GM12864 (cell line): ENCODE measurements around the gene DISC1.
"Not testable (repeated sequence)": the region's sequence is repeated elsewhere in the genome, so short reads cannot be mapped to it uniquely, and the experiment has no call there.

Experiments
- DNase-seq: peaks from one replicate; pipeline ENCODE4 v3.0.0-alpha.2; 2011; ENCODE audit warnings: low read depth
- H3K4me3 ChIP-seq: 2 replicates; pipeline ENCODE4 v1.5.1; 2011; ENCODE audit warnings: mild to moderate bottlenecking, low read depth, low read length, control low read depth
- TF ChIP-seq, protein P1 (sequence below): IDR thresholded peaks from 2 replicates; pipeline ENCODE4 v1.5.1; 2011; ENCODE audit warnings: low read depth, mild to moderate bottlenecking, moderate library complexity, low read length, control low read depth, inconsistent platforms; ENCODE audit errors: missing control alignments

Gene DISC1

DNA sequence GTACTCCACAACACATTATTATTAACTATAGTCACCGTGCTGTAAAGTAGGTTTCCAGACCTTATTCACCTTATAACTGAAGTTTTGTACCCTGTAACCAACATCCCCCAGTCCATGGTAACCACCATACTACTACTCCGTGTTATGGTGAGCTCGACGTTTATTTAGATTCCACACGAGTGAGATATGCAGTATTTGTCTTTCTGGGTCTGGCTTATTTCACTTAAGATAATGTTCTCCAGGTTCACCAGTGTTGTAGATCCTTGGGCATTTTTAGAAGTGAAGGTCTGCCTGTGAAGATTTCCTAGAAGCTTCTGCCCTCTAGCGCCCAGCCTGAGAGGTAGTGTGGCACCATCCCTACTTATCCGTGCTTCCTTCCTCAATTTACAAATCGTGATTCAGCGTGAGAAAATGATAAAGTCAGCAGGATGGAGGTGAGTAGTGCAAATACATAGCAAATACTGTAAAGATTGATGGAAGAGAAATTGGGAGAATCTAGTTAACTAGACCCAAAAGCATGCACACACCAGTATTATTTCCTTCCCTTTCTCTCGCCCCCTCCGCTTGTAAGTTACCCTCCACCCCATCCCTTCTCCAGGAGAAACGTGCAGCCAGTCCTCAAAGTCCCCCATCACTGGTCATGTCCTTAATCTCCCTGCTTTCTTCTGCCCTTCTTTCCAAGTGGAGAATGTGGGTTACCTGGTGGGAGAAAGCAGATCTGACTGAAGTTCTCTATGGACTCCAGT lies 36.0 kb upstream of the DISC1 start:
- TF ChIP-seq, protein P1, sequence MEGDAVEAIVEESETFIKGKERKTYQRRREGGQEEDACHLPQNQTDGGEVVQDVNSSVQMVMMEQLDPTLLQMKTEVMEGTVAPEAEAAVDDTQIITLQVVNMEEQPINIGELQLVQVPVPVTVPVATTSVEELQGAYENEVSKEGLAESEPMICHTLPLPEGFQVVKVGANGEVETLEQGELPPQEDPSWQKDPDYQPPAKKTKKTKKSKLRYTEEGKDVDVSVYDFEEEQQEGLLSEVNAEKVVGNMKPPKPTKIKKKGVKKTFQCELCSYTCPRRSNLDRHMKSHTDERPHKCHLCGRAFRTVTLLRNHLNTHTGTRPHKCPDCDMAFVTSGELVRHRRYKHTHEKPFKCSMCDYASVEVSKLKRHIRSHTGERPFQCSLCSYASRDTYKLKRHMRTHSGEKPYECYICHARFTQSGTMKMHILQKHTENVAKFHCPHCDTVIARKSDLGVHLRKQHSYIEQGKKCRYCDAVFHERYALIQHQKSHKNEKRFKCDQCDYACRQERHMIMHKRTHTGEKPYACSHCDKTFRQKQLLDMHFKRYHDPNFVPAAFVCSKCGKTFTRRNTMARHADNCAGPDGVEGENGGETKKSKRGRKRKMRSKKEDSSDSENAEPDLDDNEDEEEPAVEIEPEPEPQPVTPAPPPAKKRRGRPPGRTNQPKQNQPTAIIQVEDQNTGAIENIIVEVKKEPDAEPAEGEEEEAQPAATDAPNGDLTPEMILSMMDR, result peak; percentile 78
- DNase-seq, result no peak
- no peak overlapping the region for H3K4me3 ChIP-seq

DNA sequence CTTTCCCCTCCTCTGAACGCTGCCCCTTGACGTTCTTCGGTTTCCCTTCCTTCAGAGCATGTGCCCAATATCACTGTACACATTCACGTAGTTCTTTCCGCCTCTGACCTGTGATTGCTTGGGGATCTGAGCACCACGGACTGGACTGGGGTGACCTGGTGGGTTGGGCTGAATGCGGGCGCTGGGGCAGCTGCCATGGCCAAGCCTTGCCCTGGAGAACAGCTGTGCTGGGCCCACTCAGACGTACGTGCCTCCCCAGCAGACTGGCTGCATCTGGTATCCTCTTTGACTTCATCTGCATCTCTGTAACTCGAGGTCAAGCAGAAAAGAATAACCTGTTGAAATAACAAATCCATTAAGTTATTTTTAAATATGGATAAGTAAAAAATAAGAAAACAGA lies 35.1 kb upstream of the DISC1 start:
- H3K4me3 ChIP-seq, result no peak overlapping the region
- DNase-seq, result no peak
- TF ChIP-seq, protein P1, result no peak

DNA sequence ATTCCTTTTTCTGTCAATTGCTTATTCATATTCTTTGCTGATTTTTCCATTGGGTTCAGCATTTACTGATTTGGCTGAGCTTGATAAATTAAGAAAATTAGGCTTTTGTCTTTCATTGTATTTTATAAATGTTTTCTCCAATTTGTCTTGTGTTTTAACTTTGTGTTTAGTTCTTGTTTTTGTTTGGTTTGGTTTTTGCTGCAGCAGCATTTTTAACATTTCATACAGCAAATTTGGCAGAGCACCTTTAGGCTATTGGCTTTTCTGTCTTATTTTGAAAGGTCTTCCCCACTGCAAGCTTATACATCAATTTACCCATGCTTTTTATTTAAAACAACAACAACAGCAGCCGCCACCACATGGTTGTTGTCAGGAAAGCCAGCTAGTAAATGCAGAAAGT lies 33.8 kb upstream of the DISC1 start:
- DNase-seq, result no peak
- TF ChIP-seq, protein P1, result no peak
- no peak overlapping the region for H3K4me3 ChIP-seq

DNA sequence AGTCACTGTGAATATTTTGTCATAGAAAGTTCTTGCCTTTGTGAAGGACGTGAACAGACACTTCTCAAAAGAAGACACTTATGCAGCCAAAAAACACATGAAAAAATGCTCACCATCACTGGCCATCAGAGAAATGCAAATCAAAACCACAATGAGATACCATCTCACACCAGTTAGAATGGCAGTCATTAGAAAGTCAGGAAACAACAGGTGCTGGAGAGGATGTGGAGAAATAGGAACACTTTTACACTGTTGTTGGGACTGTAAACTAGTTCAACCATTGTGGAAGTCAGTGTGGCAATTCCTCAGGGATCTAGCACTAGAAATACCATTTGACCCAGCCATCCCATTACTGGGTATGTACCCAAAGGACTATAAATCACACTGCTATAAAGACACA lies 33.3 kb upstream of the DISC1 start:
- H3K4me3 ChIP-seq, DNase-seq: not testable (repeated sequence)

DNA sequence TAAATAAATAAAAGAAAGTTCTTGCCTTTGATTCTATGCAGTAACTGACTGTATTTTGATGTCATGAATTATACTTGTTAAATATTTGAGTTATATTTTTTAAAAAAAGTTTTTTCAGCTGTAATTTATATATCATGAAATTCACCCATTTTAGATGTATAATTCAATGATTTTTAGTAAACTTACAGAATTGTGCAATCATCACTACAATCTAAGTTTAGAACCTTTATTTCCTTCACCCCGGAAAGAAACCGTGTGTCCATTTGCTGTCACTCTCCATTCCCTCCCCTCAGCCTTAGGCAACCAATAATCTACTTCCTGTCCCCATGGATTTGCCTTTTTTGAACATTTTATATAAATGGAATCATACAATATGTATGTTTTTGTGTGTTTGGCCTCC lies 32.5 kb upstream of the DISC1 start:
- TF ChIP-seq, protein P1, result no peak
- no peak for DNase-seq
- H3K4me3 ChIP-seq, result no peak overlapping the region

DNA sequence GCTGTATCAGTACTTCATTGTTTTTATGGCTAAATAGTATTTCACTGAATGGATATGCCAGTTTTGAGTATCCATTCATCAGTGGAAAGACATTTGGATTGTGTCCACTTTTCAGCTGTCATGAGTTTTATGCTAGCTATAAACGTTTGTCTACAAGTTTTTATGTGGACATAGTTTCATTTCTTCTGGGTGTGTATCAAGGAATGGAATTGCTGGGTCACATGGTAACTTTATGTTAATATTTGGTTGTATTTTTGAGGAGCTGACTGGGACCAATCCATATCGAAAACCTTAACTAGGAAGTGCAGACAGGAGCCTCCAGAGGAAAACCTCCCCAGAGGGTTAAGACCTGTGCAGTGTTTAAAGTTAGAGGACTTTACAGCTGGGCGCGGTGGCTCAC lies 31.8 kb upstream of the DISC1 start:
- TF ChIP-seq, protein P1, result no peak
- DNase-seq, result no peak
- H3K4me3 ChIP-seq, result no peak overlapping the region

DNA sequence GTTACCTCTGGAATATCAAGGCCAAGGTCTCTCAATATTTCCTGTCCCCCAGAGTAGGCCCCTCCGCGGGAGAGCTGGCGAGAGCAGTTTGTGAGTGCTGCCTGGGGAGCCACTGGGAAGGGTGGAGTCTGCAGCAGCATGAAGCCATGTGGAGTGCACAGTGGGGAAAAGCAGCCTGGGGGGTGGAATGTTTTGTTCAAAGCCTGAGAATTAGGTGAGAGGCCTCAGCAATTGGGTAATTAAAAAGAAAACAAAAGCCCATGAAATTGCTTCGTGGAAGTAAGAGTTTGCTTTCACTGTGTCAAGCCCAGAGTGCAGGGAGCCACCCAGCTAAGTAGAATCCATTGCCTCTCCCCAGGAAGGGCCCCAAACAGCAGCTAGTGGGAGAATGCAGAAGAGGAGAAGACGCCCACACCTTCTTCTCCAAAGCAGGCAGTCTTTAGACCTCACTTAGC lies 30.2 kb upstream of the DISC1 start:
- no peak overlapping the region for H3K4me3 ChIP-seq

More for the DNA sequence above, 30.2 kb upstream of the DISC1 start:
- TF ChIP-seq, protein P1, result no peak
- DNase-seq, result no peak
